Body of pancreas (tissue), 4 donors: ENCODE results near the gene CHN2.

Source experiments
- POLR2A ChIP-seq, 3 donors: fragments of 450-650 bp; IDR thresholded peaks; one replicate each; pipeline ENCODE4 v1.6.1; 2016; ENCODE audit warnings: antibody characterized with exemption in 3 of 3, mild to moderate bottlenecking in 2 of 3
- TF ChIP-seq, protein P1 (sequence below), 7 experiments: fragments of 450-650 bp in 4 of 7; fragments of 200-600 bp in 3 of 7; sonication (generic) in 3 of 7; IDR thresholded peaks; one replicate each; pipeline ENCODE4 v1.5.1; 2016 to 2019; ENCODE audit warnings: antibody characterized with exemption in 7 of 7

DNA sequence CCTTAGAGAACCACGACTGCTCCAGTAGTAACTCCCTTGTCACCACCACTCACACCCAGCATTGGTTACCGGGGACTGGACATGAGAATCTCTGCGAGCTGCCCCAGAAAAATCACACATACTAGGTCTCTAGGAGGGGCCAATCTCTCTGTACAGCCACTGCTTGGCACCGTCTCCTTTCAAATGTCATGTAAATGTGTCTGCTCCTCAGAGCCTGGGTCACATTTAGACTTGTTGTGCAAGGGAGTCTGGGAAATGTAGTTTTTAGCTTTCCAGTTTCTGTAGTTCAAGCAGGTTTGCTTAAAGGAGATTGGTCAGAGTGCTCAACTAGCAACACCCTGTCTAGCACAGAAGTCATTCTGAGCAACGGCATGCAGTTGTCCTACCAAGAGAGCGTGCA, 60.0 kb downstream of the CHN2 start:
- TF ChIP-seq POLR2A (IDR thresholded peaks at IDR 0.05), result no peak
- TF ChIP-seq, protein P1, sequence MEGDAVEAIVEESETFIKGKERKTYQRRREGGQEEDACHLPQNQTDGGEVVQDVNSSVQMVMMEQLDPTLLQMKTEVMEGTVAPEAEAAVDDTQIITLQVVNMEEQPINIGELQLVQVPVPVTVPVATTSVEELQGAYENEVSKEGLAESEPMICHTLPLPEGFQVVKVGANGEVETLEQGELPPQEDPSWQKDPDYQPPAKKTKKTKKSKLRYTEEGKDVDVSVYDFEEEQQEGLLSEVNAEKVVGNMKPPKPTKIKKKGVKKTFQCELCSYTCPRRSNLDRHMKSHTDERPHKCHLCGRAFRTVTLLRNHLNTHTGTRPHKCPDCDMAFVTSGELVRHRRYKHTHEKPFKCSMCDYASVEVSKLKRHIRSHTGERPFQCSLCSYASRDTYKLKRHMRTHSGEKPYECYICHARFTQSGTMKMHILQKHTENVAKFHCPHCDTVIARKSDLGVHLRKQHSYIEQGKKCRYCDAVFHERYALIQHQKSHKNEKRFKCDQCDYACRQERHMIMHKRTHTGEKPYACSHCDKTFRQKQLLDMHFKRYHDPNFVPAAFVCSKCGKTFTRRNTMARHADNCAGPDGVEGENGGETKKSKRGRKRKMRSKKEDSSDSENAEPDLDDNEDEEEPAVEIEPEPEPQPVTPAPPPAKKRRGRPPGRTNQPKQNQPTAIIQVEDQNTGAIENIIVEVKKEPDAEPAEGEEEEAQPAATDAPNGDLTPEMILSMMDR (IDR thresholded peaks at IDR 0.05), result no peak
